ENCODE measurements around the gene SCUBE1. TPM values are rescaled to one million over a fixed set of nuclear protein-coding genes. Genes with fewer than 3 reads are reported as not detected.

Gene SCUBE1
- polyA plus RNA-seq, 1 experiment, result not detected

DNA sequence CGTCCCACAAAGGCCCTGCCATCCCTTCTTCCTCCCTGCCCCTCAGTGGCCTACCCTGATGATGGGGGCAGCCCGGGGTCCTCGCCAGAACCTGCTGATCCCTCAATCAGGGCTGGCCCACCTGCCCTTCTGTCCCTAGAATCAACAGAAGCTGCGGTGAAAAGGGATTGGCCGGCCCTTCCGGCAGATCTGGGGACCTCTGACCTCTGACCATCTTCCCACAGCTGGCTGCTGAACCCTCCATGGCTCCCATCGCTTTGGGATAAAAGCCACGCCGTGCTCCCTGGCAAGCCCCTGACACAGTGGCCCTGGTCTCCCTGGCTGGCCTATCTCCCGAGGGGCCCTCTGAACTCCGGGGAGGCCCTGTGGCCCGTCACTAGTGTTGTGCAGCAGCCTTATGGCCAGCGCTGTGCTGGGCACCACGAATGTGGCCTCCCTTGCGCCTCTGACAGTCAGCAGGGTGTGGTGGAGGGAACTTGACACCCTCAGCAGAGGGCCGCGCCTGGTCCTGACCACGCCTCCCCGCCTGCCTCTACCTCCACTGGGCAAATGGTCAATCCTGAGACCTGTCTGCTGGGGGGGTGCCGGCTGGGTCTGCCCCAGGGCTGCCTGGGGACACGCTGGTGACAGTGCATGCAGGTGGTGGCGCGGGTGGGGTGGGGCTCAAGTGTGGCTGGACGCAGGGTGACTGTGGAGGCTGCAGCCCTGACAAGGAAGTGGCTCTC lies 98.2 kb downstream of the SCUBE1 start:
- POLR2A ChIA-PET, result no interaction called here
- H3K36me3 ChIP-seq (ENCODE audit: control insufficient read depth, insufficient read depth, low read length), result no peaks in the 10 kb centered on the region
- H3K27me3 ChIP-seq (ENCODE audit: control insufficient read depth, insufficient read depth, low read length), result peaks cover 3% of the 10 kb centered on the region
- TF ChIP-seq, protein P1, sequence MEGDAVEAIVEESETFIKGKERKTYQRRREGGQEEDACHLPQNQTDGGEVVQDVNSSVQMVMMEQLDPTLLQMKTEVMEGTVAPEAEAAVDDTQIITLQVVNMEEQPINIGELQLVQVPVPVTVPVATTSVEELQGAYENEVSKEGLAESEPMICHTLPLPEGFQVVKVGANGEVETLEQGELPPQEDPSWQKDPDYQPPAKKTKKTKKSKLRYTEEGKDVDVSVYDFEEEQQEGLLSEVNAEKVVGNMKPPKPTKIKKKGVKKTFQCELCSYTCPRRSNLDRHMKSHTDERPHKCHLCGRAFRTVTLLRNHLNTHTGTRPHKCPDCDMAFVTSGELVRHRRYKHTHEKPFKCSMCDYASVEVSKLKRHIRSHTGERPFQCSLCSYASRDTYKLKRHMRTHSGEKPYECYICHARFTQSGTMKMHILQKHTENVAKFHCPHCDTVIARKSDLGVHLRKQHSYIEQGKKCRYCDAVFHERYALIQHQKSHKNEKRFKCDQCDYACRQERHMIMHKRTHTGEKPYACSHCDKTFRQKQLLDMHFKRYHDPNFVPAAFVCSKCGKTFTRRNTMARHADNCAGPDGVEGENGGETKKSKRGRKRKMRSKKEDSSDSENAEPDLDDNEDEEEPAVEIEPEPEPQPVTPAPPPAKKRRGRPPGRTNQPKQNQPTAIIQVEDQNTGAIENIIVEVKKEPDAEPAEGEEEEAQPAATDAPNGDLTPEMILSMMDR (IDR thresholded peaks at IDR 0.05; ENCODE audit: insufficient read depth, low read depth, low read length), result no peak
- DNase-seq (ENCODE audit: low read depth), result no peak
- H3K4me3 ChIP-seq (ENCODE audit: low read depth, low read length), result no peak overlapping the region
- CTCF ChIA-PET, result interaction anchor here (1.2 kb wide), 1 partner anchor 13 kb away, joined by 3 read pairs; no protein-coding TSS in a partner anchor

DNA sequence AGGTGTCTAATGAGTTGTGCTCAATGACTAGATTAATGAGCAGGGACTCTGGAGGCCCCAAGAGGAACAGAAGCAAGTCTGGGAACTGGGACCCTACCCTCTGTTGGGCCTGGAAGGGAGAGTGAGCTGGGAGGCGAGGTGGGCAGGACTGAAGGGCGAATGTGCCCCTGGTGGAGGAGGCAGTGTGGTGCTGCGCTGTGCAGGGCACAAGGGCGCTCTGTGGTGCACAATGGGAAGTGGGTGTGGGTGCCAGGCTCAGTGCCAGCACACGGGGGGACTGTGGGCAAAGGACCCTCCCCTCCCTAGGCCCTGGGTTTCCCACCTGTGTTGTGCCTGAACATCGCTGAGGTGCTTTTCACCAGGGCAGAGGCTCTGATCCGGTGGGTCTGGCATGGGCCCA lies 98.8 kb downstream of the SCUBE1 start:
- POLR2A ChIA-PET, result no interaction called here
- Histone ChIP-seq H3K4me3 (ENCODE audit: low read depth, low read length) (no peak overlapping the region), H3K27me3 (ENCODE audit: control insufficient read depth, insufficient read depth, low read length) (peaks cover 5% of the 10 kb centered on the region), H3K36me3 (ENCODE audit: control insufficient read depth, insufficient read depth, low read length) (no peaks in the 10 kb centered on the region)
- TF ChIP-seq, protein P1 (IDR thresholded peaks at IDR 0.05; ENCODE audit: insufficient read depth, low read depth, low read length), result no peak
- DNase-seq (ENCODE audit: low read depth), result no peak
- CTCF ChIA-PET, result interaction anchor here (1.2 kb wide), 1 partner anchor 13 kb away, joined by 3 read pairs; no protein-coding TSS in a partner anchor

DNA sequence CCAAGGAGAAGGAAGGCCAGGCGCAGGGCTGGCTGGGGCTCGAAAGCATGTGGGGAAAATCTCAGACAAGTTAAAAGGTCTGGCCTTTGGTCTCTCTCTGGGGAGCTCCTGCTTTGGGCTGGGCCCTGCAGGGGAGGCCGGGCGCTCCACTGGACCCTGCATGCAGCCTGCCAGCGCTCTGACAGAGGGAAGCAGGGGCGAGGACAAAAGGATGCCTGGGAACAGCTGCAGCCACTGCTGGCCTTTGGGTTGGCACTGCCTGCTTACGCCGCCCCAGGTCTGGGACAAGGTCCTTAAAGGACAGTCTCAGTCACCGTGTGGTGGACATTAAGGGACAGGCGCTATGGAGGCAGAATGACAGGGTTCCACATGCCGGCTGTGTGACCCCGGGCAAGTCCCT lies 99.8 kb downstream of the SCUBE1 start:
- CTCF ChIA-PET, result interaction anchor here (1.0 to 1.6 kb wide), 2 partner anchors 12 to 103 kb away, joined by 3 to 5 read pairs; no protein-coding TSS in a partner anchor
- TF ChIP-seq, protein P1 (IDR thresholded peaks at IDR 0.05; ENCODE audit: insufficient read depth, low read depth, low read length), result no peak

DNA sequence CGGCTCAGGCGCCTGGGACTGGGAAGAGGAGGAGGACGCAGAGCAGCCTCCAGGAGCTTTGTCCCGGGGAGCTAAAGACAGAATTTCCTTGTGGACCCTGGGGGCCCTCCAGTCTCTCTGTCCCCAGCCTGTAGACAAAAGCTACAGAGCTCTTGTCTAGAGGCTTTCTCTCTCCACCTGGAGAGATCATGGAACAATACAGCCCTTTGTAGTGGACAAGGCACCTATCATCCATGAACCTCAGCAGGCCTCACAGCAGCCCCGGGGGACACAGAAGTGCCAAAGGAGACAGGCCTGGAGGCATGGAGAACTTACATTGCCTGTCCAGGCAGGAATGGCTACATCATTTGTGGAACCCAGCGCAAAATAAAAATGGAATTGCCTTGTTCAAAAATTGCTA lies 100.5 kb downstream of the SCUBE1 start:
- POLR2A ChIA-PET, result no interaction called here

More for the DNA sequence above, 99.8 kb downstream of the SCUBE1 start:
- peaks cover 5% of the 10 kb centered on the region for H3K27me3 ChIP-seq (ENCODE audit: control insufficient read depth, insufficient read depth, low read length)
- POLR2A ChIA-PET, result no interaction called here
- H3K36me3 ChIP-seq (ENCODE audit: control insufficient read depth, insufficient read depth, low read length), result no peaks in the 10 kb centered on the region
- no peak overlapping the region for H3K4me3 ChIP-seq (ENCODE audit: low read depth, low read length)
- DNase-seq (ENCODE audit: low read depth), result no peak

More for the DNA sequence above, 100.5 kb downstream of the SCUBE1 start:
- H3K4me3 ChIP-seq (ENCODE audit: low read depth, low read length), result no peak overlapping the region
- peaks cover 5% of the 10 kb centered on the region for H3K27me3 ChIP-seq (ENCODE audit: control insufficient read depth, insufficient read depth, low read length)
- TF ChIP-seq, protein P1 (IDR thresholded peaks at IDR 0.05; ENCODE audit: insufficient read depth, low read depth, low read length), result no peak
- no peaks in the 10 kb centered on the region for H3K36me3 ChIP-seq (ENCODE audit: control insufficient read depth, insufficient read depth, low read length)
- CTCF ChIA-PET, result interaction anchor here (0.6 to 1.6 kb wide), 3 partner anchors 11 to 103 kb away, joined by 3 to 5 read pairs (median 3); no protein-coding TSS in a partner anchor
- DNase-seq (ENCODE audit: low read depth), result no peak

Data from BJ (cell line).